Measurements from ENCODE around the gene GVQW3. TPM values are rescaled to one million over a fixed set of nuclear protein-coding genes. Genes with fewer than 3 reads are reported as not detected.

Gene GVQW3
- total RNA-seq, result 1 to 10 TPM; 1.3 to 5.4 (median 3.9) TPM

DNA sequence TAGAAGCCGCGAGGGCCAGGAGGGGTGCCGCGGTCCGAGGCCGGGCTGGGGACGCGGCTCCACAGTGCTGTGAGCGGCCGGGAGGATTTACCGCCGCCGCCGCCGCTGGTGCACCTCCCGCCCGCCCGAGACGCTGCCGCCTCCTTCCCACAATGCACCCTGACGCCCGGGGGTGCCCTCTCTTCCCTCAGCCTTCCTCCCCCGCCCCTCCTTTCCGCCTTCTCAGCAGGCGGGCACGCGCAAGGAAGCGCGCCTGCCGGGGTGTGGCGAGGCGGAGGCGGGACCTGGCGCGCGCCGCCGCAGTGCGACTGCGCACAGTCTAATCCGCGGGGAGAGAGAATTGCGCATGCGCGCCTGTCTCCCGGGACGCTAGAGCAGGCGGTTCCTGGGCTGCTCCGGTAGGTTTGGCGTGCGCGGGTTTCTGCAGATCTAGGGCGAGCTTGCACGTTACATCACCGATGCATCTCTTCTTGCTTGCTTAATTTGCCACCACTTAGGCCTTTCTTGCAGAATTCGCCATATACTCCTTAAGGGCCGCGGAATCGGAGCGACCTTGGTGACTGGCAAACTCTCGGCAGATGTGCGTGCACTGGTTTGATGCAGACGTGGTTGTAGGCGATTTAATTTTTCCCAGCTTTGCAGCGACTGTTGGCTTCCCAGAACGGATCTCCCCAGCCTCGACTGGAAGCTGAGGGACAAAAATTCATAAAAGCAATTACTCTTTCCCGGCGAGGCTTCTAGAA is at the start of gene GVQW3, which contains the start of gene THAP12:
Gene GVQW3, plus strand, starts transcription at position 347 of the 743 bp plus-strand sequence. CDS start 506 bp downstream, outside the sequence.
Gene THAP12, minus strand, starts transcription at position 156 of the 743 bp plus-strand sequence. CDS start 296 bp downstream, outside the sequence.
- TF ChIP-seq POLR2AphosphoS5 (IDR thresholded peaks at IDR 0.05), result peak; percentile 63 to 86 (median 74)
- peak; percentile 3 for TF ChIP-seq POLR2A (IDR thresholded peaks at IDR 0.05)
- no peak for TF ChIP-seq CTCF (IDR thresholded peaks at IDR 0.05)
- intact Hi-C loops (cut with DNase I; ENCODE audit: low total_unique reads), result loop anchor here (2.0 kb wide), 1 partner anchor 64 kb away; the partner anchor contains the start of gene EMSY
- no peaks in the 10 kb centered on the region for H3K27me3 ChIP-seq
- no peaks in the 10 kb centered on the region for H3K9me3 ChIP-seq
- peaks cover 0 to 3% of the 10 kb centered on the region in 2 donors for H3K4me1 ChIP-seq
- peak within 1 kb of the TSS; percentile 82 to 86 for H3K27ac ChIP-seq
- DNase-seq (ENCODE audit: low spot score in 2 of 2), result peak; percentile 96 to 97
- H3K36me3 ChIP-seq, result no peaks in the 10 kb centered on the region
- peak within 1 kb of the TSS; percentile 92 to 99 (median 98) for H3K4me3 ChIP-seq

GRCh38 chr11:76334826-76335389 is 46.2 kb upstream of the GVQW3 start:
- H3K36me3 ChIP-seq, result no peaks in the 10 kb centered on the region
- H3K27ac ChIP-seq, result no peak overlapping the region
- no peaks in the 10 kb centered on the region for H3K27me3 ChIP-seq
- no peak overlapping the region for H3K4me3 ChIP-seq
- no peaks in the 10 kb centered on the region for H3K4me1 ChIP-seq
- peaks cover 9 to 14% of the 10 kb centered on the region in 2 donors for H3K9me3 ChIP-seq
- TF ChIP-seq POLR2A (IDR thresholded peaks at IDR 0.05), result no peak
- no peak for DNase-seq (ENCODE audit: low spot score in 2 of 2)
- intact Hi-C loops (cut with DNase I; ENCODE audit: low total_unique reads), result no loop called here

- no peak overlapping the region for H3K4me3 ChIP-seq
- peaks cover 9 to 14% of the 10 kb centered on the region in 2 donors for H3K9me3 ChIP-seq
- no peak overlapping the region for H3K27ac ChIP-seq
- intact Hi-C loops (cut with DNase I; ENCODE audit: low total_unique reads), result no loop called here
- no peak for DNase-seq (ENCODE audit: low spot score in 2 of 2)
- no peaks in the 10 kb centered on the region for H3K36me3 ChIP-seq
- no peaks in the 10 kb centered on the region for H3K4me1 ChIP-seq
- TF ChIP-seq POLR2AphosphoS5 (IDR thresholded peaks at IDR 0.05) (no peak), CTCF (IDR thresholded peaks at IDR 0.05) (no peak), POLR2A (IDR thresholded peaks at IDR 0.05) (no peak)
- no peaks in the 10 kb centered on the region for H3K27me3 ChIP-seq
These were observed 45.3 kb upstream of the GVQW3 start for GRCh38 chr11:76335842-76336241.

DNA sequence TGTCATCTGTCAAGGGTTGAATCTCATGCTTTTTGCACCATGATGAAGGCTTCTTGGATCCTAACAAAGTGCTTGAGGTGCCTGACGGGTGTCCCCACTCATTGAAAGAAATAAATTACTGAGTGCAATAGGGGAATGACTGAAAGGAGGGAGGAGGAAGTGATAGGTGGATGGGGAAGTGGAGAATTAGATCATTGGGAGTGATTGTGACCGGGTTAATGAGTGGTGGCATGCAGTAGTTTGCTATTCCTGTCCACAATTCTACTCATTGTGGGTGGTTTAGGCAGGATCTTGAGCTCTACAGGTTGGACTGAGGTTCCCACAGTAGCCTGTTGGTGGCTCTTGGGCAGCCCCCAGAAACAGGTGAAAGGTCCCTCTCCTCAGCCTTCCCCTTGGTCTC is 44.5 kb upstream of the GVQW3 start:
- H3K9me3 ChIP-seq, result peaks cover 9 to 14% of the 10 kb centered on the region in 2 donors
- no peak for TF ChIP-seq CTCF (IDR thresholded peaks at IDR 0.05)
- no peak for TF ChIP-seq POLR2AphosphoS5 (IDR thresholded peaks at IDR 0.05)
- TF ChIP-seq POLR2A (IDR thresholded peaks at IDR 0.05), result no peak
- H3K27ac ChIP-seq, result no peak overlapping the region
- no peaks in the 10 kb centered on the region for H3K4me1 ChIP-seq
- no peak for DNase-seq (ENCODE audit: low spot score in 2 of 2)
- H3K27me3 ChIP-seq, result no peaks in the 10 kb centered on the region
- H3K4me3 ChIP-seq, result no peak overlapping the region
- intact Hi-C loops (cut with DNase I; ENCODE audit: low total_unique reads), result no loop called here
- no peaks in the 10 kb centered on the region for H3K36me3 ChIP-seq

DNA sequence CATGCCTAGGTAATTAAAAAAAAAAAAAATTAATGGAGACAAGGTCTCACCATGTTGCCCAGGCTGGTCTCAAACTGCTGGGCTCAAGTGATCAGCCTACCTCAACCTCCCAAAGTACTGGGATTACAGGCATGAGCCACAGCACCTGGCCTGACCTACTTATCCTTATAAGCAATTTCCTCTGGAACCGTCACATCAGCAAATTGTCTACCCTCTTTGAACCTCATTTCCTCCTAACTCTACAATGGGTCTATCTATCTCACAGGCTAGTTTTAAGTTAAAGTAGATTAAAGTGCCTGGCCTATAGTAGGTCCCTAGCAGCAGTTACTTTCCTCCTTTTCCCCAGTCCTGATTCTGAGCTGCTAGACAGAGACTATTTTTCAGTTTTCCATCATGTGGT is 43.7 kb upstream of the GVQW3 start:
- Histone ChIP-seq H3K4me1 (no peaks in the 10 kb centered on the region), H3K27ac (no peak overlapping the region), H3K4me3 (no peak overlapping the region), H3K27me3 (no peaks in the 10 kb centered on the region), H3K9me3 (peaks cover 9 to 14% of the 10 kb centered on the region in 2 donors), H3K36me3 (no peaks in the 10 kb centered on the region)
- intact Hi-C loops (cut with DNase I; ENCODE audit: low total_unique reads), result no loop called here
- no peak for TF ChIP-seq POLR2A (IDR thresholded peaks at IDR 0.05)
- no peak for TF ChIP-seq POLR2AphosphoS5 (IDR thresholded peaks at IDR 0.05)
- TF ChIP-seq CTCF (IDR thresholded peaks at IDR 0.05), result no peak
- DNase-seq (ENCODE audit: low spot score in 2 of 2), result no peak
